ENCODE data around the gene IGF2BP2.
"Not testable (repeated sequence)": the region's sequence is repeated elsewhere in the genome, so short reads cannot be mapped to it uniquely, and the experiment has no call there.

IGF2BP2 gene

GRCh38 chr3:185639632-185640206 is 185.1 kb downstream of the IGF2BP2 start:
- Histone ChIP-seq H3K4me2 (ENCODE audit: low read length) (no peak overlapping the region), H3K27me3 (ENCODE audit: low read depth, low read length) (no peaks in the 10 kb centered on the region), H3K4me1 (ENCODE audit: low read length) (no peaks in the 10 kb centered on the region), H4K20me1 (ENCODE audit: insufficient read depth, low read length) (no peaks in the 10 kb centered on the region), H3K79me2 (ENCODE audit: low read length) (no peaks in the 10 kb centered on the region), H3K27ac (ENCODE audit: low read length) (no peak overlapping the region), H3K9ac (ENCODE audit: low read length) (no peak overlapping the region), H3K9me3 (ENCODE audit: insufficient read depth, low read length) (no peaks in the 10 kb centered on the region), H3K36me3 (replicated peaks; ENCODE audit: low read depth, low read length) (no peaks in the 10 kb centered on the region), H2AFZ (ENCODE audit: low read depth, low read length) (no peak overlapping the region), H3K4me3 (ENCODE audit: low read length) (no peak overlapping the region)
- TF ChIP-seq, protein P1, sequence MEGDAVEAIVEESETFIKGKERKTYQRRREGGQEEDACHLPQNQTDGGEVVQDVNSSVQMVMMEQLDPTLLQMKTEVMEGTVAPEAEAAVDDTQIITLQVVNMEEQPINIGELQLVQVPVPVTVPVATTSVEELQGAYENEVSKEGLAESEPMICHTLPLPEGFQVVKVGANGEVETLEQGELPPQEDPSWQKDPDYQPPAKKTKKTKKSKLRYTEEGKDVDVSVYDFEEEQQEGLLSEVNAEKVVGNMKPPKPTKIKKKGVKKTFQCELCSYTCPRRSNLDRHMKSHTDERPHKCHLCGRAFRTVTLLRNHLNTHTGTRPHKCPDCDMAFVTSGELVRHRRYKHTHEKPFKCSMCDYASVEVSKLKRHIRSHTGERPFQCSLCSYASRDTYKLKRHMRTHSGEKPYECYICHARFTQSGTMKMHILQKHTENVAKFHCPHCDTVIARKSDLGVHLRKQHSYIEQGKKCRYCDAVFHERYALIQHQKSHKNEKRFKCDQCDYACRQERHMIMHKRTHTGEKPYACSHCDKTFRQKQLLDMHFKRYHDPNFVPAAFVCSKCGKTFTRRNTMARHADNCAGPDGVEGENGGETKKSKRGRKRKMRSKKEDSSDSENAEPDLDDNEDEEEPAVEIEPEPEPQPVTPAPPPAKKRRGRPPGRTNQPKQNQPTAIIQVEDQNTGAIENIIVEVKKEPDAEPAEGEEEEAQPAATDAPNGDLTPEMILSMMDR (IDR thresholded peaks at IDR 0.05; ENCODE audit: low read depth, low read length): no peak
- no peak for TF ChIP-seq EZH2phosphoT487 (IDR thresholded peaks at IDR 0.05; ENCODE audit: low read depth)

- not testable (repeated sequence) for H2AFZ ChIP-seq (ENCODE audit: low read depth, low read length); H3K27me3 ChIP-seq (ENCODE audit: low read depth, low read length); H3K4me1 ChIP-seq (ENCODE audit: low read length); H3K4me2 ChIP-seq (ENCODE audit: low read length); H3K4me3 ChIP-seq (ENCODE audit: low read length); H3K9ac ChIP-seq (ENCODE audit: low read length); H3K36me3 ChIP-seq (replicated peaks; ENCODE audit: low read depth, low read length); H3K9me3 ChIP-seq (ENCODE audit: insufficient read depth, low read length); H3K79me2 ChIP-seq (ENCODE audit: low read length); H3K27ac ChIP-seq (ENCODE audit: low read length); H4K20me1 ChIP-seq (ENCODE audit: insufficient read depth, low read length)
These were observed 186.2 kb downstream of the IGF2BP2 start for GRCh38 chr3:185638651-185639050.

DNA sequence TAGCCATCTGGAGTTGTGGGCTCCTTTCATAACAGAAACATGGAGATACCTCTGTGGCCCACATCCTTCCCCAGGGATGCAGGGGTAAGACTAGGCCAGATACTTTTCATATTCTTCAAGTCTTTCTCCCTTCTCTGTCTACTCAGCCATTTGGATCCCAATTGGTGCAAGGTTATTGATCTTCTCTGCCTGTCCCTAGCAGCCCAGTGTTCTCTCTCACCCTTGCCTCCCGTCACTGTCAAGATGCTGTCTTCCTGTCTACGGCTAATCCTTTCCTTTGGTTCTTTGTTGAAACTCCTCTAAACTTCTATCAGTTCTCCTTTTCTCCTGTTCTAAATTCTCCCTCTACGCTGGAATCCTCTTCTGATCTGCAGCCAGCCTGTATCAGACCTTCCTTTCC is 187.5 kb downstream of the IGF2BP2 start:
- Histone ChIP-seq H3K27me3 (ENCODE audit: low read depth, low read length) (no peaks in the 10 kb centered on the region), H3K9ac (ENCODE audit: low read length) (no peak overlapping the region), H3K36me3 (replicated peaks; ENCODE audit: low read depth, low read length) (no peaks in the 10 kb centered on the region), H3K4me3 (ENCODE audit: low read length) (no peak overlapping the region), H2AFZ (ENCODE audit: low read depth, low read length) (no peak overlapping the region), H3K4me1 (ENCODE audit: low read length) (no peaks in the 10 kb centered on the region), H4K20me1 (ENCODE audit: insufficient read depth, low read length) (no peaks in the 10 kb centered on the region), H3K4me2 (ENCODE audit: low read length) (no peak overlapping the region), H3K79me2 (ENCODE audit: low read length) (no peaks in the 10 kb centered on the region), H3K27ac (ENCODE audit: low read length) (no peak overlapping the region), H3K9me3 (ENCODE audit: insufficient read depth, low read length) (no peaks in the 10 kb centered on the region)
- TF ChIP-seq, protein P1 (IDR thresholded peaks at IDR 0.05; ENCODE audit: low read depth, low read length): no peak
- TF ChIP-seq EZH2phosphoT487 (IDR thresholded peaks at IDR 0.05; ENCODE audit: low read depth): no peak

- Histone ChIP-seq H3K27ac (ENCODE audit: low read length) (no peak overlapping the region), H3K4me1 (ENCODE audit: low read length) (no peaks in the 10 kb centered on the region), H3K4me3 (ENCODE audit: low read length) (no peak overlapping the region), H3K27me3 (ENCODE audit: low read depth, low read length) (no peaks in the 10 kb centered on the region), H3K9ac (ENCODE audit: low read length) (no peak overlapping the region), H3K9me3 (ENCODE audit: insufficient read depth, low read length) (no peaks in the 10 kb centered on the region), H3K4me2 (ENCODE audit: low read length) (no peak overlapping the region), H3K79me2 (ENCODE audit: low read length) (no peaks in the 10 kb centered on the region), H2AFZ (ENCODE audit: low read depth, low read length) (no peak overlapping the region), H4K20me1 (ENCODE audit: insufficient read depth, low read length) (no peaks in the 10 kb centered on the region), H3K36me3 (replicated peaks; ENCODE audit: low read depth, low read length) (peaks cover 3% of the 10 kb centered on the region)
- no peak for TF ChIP-seq EZH2phosphoT487 (IDR thresholded peaks at IDR 0.05; ENCODE audit: low read depth)
- TF ChIP-seq, protein P1 (IDR thresholded peaks at IDR 0.05; ENCODE audit: low read depth, low read length): no peak
These were observed 191.8 kb downstream of the IGF2BP2 start for GRCh38 chr3:185632996-185633395.

Measured in OCI-LY3 (cell line).